ENCODE measurements around the gene FTH1.
A peak's percentile ranks its signal among the peaks of the same experiment; 100 is the strongest.
"Not testable (repeated sequence)": the region's sequence is repeated elsewhere in the genome, so short reads cannot be mapped to it uniquely, and the experiment has no call there.

FTH1 gene

DNA sequence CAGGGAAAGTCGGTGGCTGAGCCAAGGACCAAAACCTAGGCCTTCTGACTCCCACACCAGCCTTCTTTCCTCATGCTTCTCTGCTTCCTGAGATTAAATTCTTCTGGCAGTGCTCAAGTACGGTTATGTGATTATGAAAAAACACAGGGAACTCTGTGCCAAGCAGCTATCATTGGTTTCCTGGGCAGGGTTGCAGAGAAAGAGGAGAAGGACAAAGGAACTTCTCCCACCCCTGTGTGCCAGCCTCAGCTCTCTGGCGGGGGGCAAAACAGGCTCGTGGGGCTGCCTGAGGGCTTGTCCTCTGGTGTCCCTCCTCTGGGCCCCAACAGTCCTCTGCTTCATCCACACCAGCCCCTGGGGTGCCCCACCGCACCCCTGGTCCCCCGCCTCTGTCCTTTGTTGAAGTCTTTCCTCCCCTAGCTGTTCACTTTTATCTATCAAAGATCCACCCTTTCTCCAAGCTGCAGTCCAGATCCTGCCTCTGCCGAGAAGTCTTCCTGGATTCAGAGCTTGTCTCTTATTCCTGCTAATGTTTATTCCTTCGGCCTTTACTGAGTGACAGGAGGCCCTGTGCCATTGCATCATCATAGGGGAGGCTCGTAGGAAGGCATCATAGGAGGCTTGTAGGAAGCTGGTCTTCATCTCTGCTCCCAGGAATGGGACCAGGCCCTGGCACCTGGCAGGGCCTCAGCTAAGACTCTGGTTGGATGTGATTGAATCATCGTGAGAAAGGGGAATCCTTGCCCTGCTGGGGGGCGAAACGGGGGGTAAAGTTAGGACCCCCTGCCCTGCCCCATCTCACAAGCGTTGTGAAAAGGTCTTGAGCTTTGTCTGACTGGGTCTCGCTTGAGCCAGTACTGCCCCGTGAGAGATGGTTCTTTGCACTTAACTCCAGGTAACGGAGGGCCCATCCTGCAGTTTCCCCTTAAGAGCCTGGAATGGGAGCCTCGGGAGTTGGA is 11.5 kb upstream of the FTH1 start:
- no peak for DNase-seq (ENCODE audit: low read depth)

DNA sequence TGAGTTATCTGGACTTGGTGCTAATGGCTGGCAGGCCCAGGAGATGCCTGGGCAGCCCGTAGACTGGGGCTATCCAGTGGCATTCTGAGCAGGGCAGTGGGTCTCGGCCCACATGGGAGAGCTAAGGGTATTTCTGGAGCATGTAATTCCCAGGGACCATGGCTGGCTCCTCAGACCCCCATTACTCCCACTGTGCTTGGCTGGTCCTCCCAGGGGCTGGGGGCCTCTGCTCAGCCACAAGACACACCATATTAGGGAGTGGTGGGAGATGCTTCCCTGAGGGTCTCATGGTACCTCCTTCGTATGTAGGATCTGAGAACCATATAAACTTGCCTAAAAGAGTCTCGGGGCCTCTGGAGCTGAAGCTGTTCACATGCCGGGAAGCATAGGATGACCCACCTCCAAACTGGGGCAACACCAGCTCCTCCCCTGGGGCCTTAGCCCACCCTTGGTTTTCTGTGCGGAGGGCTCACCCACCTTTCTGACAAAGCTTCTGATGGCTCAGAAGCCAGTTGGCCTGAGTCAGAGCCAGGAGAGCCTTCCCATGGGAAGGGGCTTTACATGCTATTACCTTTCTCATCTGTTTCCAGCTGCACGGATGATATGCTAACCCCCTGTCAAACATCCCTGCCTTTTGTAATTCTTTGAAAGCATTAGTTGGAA is 9.5 kb upstream of the FTH1 start:
- no peak for DNase-seq (ENCODE audit: low read depth)

DNA sequence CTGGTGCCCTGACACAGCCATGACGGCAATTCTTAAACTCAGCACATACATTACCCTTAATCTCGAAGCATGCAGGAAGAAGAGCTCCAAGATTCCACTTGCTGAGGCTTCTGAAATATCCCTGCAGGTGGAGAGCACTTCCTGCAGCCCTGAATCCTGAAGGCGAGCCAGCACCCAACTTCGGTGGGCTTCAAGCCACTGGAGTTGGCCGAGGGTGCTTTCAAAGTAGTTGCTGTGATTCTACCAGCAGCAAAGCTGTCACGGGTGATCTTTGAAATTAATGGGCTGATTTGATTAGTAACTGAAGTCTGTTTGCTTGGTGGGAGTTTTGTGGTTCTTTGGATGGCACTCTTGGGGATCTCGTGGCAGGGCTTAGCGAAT is 9.0 kb upstream of the FTH1 start:
- no peak for DNase-seq (ENCODE audit: low read depth)

DNA sequence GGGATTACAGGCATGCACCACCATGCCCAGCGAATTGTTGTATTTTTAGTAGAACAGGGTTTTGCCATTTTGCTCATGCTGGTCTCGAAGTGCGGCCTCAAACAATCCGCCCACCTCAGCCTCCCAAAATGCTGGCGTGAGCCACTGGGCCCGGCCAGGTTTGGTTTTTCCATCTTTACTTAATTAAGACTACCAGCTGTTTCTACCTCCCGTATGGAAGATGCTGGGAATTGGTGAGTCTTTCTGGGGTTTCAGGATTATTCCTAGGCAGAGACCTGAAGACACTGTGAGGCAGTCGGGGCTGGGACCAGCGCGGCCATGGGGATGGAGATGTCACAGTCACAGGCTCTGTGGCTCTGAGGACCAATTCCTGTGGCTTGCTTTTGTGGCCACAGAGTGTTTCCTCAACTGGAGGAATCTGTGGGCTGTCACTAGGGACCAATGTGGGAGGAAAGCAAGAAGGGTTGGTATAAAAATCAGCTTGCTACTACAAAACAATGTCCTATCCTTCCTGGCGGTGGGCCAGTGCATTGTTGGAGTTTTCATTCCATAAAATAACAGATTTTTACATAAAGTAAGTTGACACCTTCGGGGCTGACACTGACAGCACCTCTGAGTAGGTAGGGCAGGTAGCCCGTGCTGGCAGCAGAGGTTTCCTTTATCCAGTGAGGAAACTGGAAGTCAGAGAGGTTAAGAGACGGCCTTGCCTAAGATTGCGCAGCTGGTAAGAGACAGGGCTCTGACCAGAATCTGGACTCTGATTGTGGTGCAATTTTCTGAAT is 8.4 kb upstream of the FTH1 start:
- no peak for DNase-seq (ENCODE audit: low read depth)

DNA sequence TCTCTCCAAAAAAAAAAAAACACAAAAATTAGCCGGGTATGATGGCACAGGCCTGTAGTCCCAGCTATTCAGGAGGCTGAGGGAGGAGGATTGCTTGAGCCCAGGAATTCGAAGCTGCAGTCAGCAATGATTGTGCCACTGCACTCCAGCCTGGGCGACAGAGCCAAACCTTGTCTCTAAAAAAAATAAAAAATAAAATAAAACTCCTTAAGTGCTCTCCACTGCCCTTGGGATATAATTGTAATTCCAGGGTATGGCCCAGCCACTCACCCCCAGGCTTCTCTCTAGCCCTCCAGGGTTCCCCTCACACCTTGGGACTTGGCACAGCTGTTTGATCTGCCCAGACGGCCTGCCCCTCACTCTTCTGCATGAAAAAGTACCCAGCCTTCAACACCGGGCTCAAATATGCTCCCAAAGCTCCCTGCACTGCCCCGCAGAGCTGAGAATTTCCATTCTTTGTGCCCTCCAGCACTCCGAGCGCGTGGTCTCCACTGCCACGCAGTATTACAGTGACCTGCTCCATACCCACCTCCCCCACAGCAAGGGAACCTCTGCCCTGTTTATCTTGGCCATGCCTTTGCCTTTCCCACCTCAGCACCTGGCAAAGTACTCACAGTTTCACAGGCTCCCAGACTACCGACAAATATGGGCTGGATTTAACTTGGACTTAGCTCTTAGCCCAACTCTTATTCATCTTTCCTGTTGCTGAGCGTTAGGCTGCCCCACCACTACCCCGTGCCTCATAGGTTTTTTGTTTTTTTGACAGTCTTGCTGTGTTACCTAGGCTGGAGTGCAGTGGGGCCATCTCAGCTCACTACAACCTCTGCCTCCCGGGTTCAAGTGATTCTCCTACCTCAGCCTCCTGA is 7.6 kb upstream of the FTH1 start:
- DNase-seq (ENCODE audit: low read depth), result no peak

DNA sequence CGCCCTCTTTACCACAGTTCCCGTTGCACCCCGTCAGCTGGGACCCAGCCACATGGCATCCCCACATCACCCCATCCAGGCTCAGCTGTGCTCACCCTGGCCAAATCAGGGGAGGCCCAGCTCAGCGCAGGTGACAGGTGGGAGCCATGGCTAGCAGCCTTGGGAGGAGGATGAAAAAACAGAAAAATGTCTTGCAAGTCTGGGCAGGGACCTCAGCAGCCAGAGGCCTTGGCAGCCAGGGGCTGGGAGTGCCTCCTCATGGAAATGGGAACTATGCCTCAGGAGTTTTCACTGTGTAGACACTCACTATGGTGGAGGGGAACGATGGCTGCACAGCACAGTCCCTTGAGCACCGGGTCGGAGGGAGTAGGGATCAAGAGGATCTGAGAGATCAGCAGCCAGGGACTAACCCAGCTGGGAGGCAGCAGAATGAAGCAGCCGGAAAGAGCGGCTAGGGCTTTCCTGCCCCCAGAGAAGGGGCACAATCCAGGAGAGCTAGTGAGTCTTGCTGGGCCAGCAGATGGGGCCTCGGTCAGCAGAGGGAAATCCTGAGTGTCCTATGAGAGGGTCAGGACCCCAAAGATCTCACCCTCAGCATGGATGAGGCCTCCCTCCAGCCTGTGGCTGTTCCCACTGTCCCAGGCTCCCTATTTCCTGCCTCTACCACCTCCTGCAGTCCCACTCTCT is 6.2 kb upstream of the FTH1 start:
- no peak for DNase-seq (ENCODE audit: low read depth)

DNA sequence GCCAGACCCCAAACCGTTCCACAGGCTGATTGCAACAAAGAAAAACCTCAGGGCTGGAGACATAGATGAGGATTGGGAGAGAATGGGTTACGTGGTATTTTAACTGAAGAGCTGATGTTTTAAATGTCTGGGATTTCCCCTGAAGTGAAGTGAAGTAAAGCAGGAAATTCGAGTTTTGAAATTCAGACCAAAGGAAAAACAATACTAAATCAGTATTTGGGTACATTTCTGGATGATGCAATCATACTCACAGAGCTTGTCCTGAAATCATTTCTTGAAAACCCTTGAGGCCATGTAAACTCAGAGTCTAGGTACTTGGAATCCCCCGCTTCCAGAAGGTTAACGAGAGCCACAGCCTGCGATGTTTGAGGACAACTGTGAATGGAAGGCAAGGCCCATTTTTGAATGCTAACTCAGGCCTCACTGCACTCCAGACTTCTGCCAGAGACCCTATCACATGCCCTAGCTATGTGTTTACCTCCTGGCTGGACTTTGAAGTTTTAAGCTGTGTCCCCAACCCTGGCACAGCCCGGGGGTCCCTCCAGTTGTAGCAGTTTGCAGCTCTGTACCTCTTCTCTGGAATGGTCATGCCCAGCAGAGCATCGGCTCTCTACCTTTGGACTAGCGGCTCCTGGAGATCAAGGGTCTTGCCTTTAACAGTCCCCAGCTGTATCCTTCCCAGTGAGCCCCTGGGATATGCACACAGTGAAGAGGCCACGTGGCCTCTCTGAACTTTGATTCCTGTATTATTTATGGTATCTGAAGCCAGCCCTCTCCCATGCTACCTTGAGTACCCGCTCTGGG is 5.4 kb upstream of the FTH1 start:
- no peak for DNase-seq (ENCODE audit: low read depth)

DNA sequence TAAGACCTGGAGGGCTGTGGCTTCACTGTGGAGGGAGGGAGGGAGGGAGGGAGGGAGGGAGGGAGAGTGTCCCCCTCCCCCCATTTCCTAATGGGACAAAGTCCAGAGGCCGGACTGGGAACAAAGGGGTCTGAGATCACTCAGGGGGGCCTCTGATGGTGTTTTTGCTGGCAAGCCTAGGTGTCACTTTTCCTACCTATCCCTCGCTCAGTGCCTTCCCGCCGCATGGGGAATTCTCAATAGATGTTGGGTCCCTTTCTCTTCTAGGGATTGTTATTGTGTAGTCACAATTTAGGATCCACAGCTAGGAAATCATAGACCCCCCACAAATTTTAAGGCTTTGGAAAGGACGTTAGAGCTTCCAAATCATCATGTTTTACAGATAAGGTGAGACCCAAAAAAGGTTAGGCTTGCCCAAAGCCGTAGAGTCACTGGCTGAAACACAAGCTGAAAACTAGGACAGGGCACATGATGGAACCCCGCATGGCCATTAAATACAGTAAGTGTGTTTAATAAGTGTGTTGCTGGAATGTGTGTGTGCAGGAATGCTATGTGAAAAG is 4.8 kb upstream of the FTH1 start:
- no peak for DNase-seq (ENCODE audit: low read depth)

DNA sequence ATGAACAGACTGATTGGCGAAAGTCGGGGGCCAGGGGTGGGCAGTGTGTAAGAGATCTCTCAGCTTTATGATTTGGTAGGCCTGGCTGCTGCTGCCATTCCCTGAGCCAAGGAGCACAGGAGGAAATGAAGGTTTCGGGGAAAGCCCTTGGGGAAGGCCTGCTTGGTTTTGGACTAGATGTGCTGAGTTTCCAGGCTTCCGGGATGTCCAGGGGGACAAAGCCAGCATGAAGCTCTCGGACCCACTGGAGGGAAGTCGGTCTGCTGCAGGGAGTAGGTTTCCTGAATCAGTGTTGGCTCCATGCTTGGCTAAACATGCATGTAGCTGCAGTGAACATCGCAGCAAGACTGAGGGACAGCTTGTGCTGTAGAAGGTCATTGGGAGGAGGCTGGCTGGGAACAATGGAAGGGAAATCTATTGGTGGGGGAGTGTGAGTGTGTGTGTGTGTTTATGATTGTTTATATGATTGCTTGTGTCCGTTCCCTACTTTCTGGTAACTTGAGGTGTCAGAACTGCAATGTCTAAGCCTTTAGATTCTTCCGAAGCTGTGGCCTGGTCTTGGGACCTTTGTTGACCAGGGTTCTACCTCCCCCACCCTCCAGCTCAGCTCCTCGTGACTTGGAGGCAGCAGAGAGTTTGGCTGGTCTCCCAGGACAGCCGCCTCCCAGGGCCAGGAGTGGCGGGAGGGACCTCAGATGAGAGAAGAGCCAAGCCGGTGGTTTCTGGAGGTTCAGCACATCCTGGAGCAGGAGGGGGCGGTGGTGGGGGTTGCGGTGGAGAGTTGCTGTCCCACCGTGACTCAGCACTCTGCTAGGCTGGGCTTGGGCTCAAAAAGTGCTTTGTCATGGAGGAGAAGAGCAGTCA is 4.0 kb upstream of the FTH1 start:
- DNase-seq (ENCODE audit: low read depth), result peak; percentile 89

DNA sequence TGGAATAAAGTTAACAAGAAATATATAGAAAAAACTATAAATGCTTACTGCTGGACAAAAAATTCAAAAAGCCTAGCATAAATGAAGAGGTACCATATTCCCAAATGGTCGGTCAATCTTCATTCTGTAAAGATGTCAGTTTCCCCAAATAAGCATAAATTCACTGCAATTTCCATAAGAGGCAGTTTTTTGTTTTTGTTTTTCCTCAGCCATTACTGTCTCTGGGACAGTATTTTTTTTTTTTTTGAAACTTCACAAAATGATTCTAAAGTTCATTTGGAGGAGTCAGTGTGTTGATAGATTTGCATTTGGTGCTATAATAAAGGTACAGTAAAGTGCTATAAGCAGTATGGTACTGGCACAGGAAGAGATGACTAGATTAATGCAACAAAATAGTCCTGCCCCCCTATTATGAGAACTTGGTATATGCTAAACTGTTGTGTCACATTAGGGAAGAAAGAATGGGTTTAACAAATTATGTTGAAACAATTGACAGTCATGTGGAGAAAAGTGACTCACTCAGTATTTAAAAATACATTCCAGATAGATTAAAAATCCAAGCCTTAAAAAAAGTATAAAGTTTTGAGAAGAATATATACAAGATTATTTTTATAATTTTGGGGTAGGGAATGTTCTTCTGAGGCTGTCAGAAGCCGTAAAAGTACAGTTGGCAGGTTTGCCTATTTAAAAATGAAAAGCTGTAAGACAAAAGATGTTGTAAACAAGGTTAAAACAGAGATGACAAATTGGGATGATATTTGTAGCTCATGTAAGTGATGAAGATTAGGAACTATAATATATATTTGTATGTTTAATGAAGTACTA is 2.6 kb upstream of the FTH1 start:
- DNase-seq (ENCODE audit: low read depth), result peak; percentile 83

DNA sequence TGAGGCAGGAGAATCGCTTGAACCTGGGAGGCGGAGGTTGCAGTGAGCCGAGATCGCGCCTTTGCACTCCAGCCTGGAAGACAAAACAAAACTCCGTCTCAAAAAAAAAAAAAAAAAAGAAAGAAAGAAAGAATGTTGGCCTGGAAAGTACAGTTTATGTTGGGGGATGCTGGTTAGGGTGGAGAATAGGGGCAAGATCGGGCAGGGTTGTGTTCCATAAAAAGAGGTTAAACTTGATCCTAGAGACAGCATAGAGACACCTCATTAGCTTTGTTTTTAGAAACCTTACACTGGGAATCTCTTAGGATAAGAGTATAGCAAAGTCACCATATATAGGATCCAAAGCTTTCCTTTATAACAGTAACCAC is 1.9 kb upstream of the FTH1 start:
- no peak for DNase-seq (ENCODE audit: low read depth)

DNA sequence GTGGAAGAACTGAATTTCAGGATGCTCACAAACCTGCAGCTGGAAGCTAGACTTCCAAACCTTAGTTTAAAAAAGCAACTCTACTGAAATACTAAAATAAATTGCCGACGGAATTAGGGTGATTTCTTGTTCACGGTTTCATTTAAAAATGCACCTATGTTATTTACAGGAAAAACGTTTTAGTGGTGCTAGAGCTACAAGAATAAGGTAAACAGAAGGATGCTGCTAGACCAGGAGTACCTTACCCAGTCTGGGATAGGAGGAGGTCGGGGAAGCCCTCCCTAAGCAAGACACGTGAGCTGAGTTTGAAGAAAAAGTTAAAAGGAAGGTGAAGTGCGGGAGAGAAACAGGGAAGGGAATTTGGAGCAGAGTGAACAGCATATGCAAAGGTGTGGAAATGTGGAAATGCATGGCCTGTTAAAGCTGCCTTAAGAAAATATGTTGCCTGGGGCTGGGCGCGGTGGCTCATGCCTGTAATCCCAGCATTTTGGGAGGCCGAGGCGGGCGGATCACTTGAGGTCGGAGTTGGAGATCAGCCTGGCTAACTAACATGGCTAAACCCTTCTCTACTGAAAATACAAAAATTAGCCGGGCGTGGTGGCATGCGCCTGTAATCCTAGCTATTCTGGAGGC is 1.4 kb upstream of the FTH1 start:
- no peak for DNase-seq (ENCODE audit: low read depth)

DNA sequence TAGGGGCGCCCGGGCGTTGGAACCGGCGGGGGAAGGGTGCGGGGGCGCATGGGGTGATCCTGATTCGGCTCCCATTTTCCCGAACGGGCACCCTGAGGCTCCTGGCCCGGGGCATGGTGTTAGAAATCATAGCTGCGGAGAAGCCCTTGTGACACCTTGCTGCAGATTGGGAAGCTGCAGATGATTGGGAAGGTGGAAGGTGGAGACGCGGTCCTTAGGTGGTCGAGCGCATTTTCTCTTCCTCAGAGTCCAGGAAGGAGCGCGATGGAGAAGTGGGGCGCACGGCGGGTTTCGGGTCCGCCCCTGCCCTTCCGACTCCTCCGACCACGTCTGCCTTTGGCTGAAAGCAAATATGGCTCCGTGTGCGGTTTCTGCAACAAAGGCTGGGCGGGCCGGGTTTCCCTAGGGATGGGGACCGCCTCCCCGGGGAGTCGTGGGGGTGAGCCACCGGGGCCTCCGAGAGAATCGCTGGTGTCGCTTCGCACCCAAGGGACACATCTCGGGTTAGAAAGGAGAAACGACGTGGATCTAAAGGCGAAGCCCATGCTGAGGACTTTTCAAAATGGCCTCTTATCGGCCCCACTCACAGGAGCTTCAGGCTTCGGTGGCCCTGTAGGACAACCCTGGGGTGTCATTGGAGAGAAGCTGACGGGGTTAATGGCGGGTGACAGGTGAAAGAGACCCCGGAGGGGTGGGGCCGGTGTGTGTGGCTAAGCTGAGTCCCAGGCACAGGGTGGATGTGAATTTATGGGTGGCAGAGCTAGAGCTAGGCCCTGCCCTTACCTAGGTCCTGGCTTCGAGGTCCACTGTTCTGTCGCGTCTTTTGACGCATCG is 707 bp upstream of the FTH1 start:
- no peak for DNase-seq (ENCODE audit: low read depth)

DNA sequence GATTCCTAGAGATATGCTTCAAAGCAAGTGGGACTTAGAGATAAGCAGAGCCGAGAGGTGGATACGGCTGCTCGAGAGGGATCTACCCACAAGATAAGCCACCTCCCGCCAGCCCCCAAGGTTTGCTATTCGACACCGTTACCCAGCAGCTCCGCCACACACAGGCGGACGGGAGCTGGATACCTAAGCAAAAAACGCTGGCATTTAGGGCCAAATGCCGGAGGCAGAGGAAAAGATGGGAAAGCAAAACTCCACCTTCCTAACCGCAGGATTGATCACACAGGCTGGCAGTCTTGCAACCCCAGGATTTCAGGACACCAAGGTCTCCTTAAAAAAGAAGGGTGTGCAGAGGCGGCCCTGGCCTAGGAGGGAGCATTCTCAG is 709 bp downstream of the FTH1 start:
- DNase-seq (ENCODE audit: low read depth), result no peak

DNA sequence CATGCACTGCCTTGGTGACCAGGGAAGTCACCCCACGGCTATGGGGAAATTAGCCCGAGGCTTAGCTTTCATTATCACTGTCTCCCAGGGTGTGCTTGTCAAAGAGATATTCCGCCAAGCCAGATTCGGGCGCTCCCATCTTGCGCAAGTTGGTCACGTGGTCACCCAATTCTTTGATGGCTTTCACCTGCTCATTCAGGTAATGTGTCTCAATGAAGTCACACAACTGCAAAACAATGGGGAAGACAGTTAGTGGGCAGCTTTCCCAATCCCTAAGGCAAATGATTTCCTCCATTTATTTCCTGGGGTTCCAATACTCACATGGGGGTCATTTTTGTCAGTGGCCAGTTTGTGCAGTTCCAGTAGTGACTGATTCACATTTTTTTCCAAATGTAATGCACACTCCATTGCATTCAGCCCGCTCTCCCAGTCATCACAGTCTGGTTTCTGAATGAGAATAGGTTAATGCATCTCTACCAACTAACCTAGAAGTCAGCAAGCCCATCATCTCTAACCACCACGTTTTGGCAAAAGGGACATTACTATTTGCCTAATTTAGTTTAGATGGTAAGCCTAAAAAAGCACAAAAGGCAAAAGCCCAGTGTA is 2.7 kb downstream of the FTH1 start:
- not testable (repeated sequence) for DNase-seq (ENCODE audit: low read depth)

DNA sequence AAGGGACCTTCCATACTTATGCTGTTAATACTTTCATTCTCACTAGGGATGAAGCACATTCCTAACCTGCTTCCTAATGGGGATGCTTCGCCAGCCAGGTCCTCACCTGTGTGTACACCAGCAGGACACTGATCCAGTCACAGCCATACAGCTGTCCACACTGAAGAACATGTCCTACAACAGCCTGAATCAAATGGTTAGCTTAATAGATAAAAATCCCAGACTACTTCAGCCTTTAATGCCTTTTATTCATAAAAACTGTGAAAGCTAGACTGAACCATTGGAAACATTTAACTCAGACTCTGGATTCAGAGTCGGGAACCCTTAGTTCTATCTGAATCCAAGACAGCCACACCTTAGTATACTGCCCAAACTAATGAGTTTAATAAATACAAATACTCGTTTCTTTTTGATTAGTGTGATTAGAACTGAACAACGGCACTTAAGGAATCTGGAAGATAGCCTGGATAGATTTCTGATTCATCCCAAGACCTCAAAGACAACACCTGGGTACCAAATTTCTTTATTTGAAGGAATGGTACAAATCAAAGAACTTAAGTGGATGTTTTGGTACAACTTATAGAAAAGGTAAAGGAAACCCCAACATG is 3.3 kb downstream of the FTH1 start:
- no peak for DNase-seq (ENCODE audit: low read depth)

All from HS-5 (cell line).